WTC11 (cell line): ENCODE results near the gene RPL29. TPM values are rescaled to one million over a fixed set of nuclear protein-coding genes. Genes with fewer than 3 reads are reported as not detected.

Source experiments
- ATAC-seq: fragments of 200-7000 bp; cut with Tn5 transposase; 2 replicates; pipeline ENCODE4 v1.10.0; 2021; ENCODE audit warnings: mild to moderate bottlenecking, moderate library complexity
- CTCF ChIA-PET: fragments of 300-600 bp; sonication (Branson Sonifier 250); formaldehyde crosslinking; loops from one replicate; lab custom pipeline; 2021; ENCODE audit warnings: antibody characterized with exemption; lab: Charles Lee
- POLR2A ChIA-PET: fragments of 350-600 bp; sonication (Branson Sonifier 250); formaldehyde crosslinking; loops from one replicate; lab custom pipeline; 2021; ENCODE audit warnings: antibody characterized with exemption; lab: Charles Lee
- DNase-seq: peaks from one replicate; pipeline ENCODE4 v3.0.0; 2021; ENCODE audit warnings: low spot score
- H3K27ac Mint-ChIP-seq: 2 replicates; pipeline ENCODE4 v1.8.0; 2021; ENCODE audit warnings: mixed read lengths
- H3K27me3 Mint-ChIP-seq: 2 replicates; pipeline ENCODE4 v1.8.0; 2021; ENCODE audit warnings: low read depth, mild to moderate bottlenecking, moderate library complexity, mixed read lengths
- H3K36me3 Mint-ChIP-seq: 2 replicates; pipeline ENCODE4 v1.8.0; 2021; ENCODE audit warnings: mixed read lengths
- H3K4me1 Mint-ChIP-seq: 2 replicates; pipeline ENCODE4 v1.8.0; 2022; ENCODE audit warnings: mixed read lengths
- H3K4me3 Mint-ChIP-seq: 2 replicates; pipeline ENCODE4 v1.8.0; 2021; ENCODE audit warnings: mild to moderate bottlenecking, moderate library complexity, mixed read lengths
- H3K9me3 Mint-ChIP-seq: 2 replicates; pipeline ENCODE4 v1.8.0; 2021; ENCODE audit warnings: mixed read lengths
- CBFB ChIP-seq: sonication (generic); formaldehyde crosslinking; IDR thresholded peaks from 2 replicates; pipeline ENCODE4 v1.8.1; 2022; ENCODE audit warnings: mild to moderate bottlenecking, low read depth, missing genetic modification reagents
- EMX1 ChIP-seq: fragments of 250-450 bp; sonication (Bioruptor Pico); IDR thresholded peaks from 2 replicates; pipeline ENCODE4 v1.8.0; 2021; ENCODE audit warnings: mild to moderate bottlenecking
- ETV6 ChIP-seq: sonication (generic); formaldehyde crosslinking; IDR thresholded peaks from 2 replicates; pipeline ENCODE4 v1.8.1; 2022; ENCODE audit warnings: mild to moderate bottlenecking, missing genetic modification reagents
- FOXP1 ChIP-seq: sonication (generic); formaldehyde crosslinking; IDR thresholded peaks from 2 replicates; pipeline ENCODE4 v1.8.0; 2022; ENCODE audit warnings: missing genetic modification reagents, mild to moderate bottlenecking, moderate library complexity, borderline replicate concordance
- JAZF1 ChIP-seq: fragments of 250-450 bp; sonication (Bioruptor Pico); IDR thresholded peaks from 2 replicates; pipeline ENCODE4 v1.9.0; 2021; ENCODE audit warnings: moderate library complexity, mild to moderate bottlenecking, inconsistent platforms
- JUN ChIP-seq: sonication (generic); formaldehyde crosslinking; IDR thresholded peaks from 2 replicates; pipeline ENCODE4 v1.8.0; 2023; ENCODE audit warnings: mild to moderate bottlenecking, missing genetic modification reagents
- NFE2L1 ChIP-seq: sonication (generic); formaldehyde crosslinking; IDR thresholded peaks from 2 replicates; pipeline ENCODE4 v1.8.1; 2023; ENCODE audit warnings: missing genetic modification reagents
- NR1H2 ChIP-seq: sonication (generic); formaldehyde crosslinking; IDR thresholded peaks from 2 replicates; pipeline ENCODE4 v1.9.0; 2021; ENCODE audit warnings: mild to moderate bottlenecking, moderate library complexity, missing genetic modification reagents
- SMAD4 ChIP-seq: sonication (generic); formaldehyde crosslinking; IDR thresholded peaks from 2 replicates; pipeline ENCODE4 v1.8.0; 2022; ENCODE audit warnings: mild to moderate bottlenecking, missing genetic modification reagents
- SOX15 ChIP-seq: fragments of 250-450 bp; sonication (Bioruptor Pico); IDR thresholded peaks from 2 replicates; pipeline ENCODE4 v1.9.0; 2021; ENCODE audit warnings: mild to moderate bottlenecking
- ZNF219 ChIP-seq: sonication (generic); formaldehyde crosslinking; IDR thresholded peaks from 2 replicates; pipeline ENCODE4 v1.8.0; 2023; ENCODE audit warnings: missing genetic modification reagents, mild to moderate bottlenecking, borderline replicate concordance
- ZNF317 ChIP-seq: sonication (generic); formaldehyde crosslinking; IDR thresholded peaks from 2 replicates; pipeline ENCODE4 v1.8.1; 2023; ENCODE audit warnings: low read depth, mild to moderate bottlenecking, moderate library complexity, missing genetic modification reagents, borderline replicate concordance
- ZNF416 ChIP-seq: fragments of 250-450 bp; sonication (Bioruptor Pico); IDR thresholded peaks from 2 replicates; pipeline ENCODE4 v1.9.0; 2021; ENCODE audit warnings: mild to moderate bottlenecking, inconsistent platforms
- ZNF671 ChIP-seq: fragments of 250-450 bp; sonication (Bioruptor Pico); IDR thresholded peaks from 2 replicates; pipeline ENCODE4 v1.8.0; 2021; ENCODE audit warnings: mild to moderate bottlenecking
- total RNA-seq: library from RNA; stranded (reverse); gene quantifications from 3 replicates; pipeline ENCODE4 v1.2.3, GENCODE V29; 2021
- TF ChIP-seq, protein P1 (sequence below): sonication (generic); formaldehyde crosslinking; conservative IDR thresholded peaks from 2 replicates; pipeline ENCODE4 v1.8.1; 2023; ENCODE audit warnings: mild to moderate bottlenecking, low read depth, missing genetic modification reagents, moderate library complexity
- TF ChIP-seq, protein P2 (sequence below): sonication (generic); formaldehyde crosslinking; IDR thresholded peaks from 2 replicates; pipeline ENCODE4 v1.8.1; 2023; ENCODE audit warnings: mild to moderate bottlenecking, missing genetic modification reagents, moderate library complexity
- TF ChIP-seq, protein P3 (sequence below): fragments of 250-450 bp; sonication (Bioruptor Pico); IDR thresholded peaks from 2 replicates; pipeline ENCODE4 v1.8.0; 2021; ENCODE audit warnings: mild to moderate bottlenecking

The RPL29 gene
- total RNA-seq, 1 experiment from 2014 or later: 1,343 TPM

DNA sequence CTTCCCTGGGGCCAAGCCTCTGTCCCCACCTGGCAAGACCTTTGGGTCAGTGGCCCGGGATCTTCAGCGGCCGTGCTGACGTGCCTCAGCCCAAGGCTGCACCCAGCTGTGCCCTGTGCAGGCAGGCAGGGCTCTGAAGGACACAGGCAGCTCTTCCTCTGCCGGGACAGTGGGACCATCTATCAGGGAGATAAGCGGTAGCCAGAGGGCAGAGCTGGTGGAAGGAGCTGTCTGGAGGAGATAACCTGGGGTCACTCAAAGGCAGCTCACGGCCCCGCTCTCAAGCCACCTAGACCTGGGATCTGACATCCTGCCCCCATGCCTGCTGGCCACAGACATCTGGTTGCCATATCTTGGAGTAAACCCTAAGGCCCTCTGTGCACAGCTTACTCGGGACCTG lies 33.4 kb upstream of the RPL29 start:
- Mint-ChIP-seq H3K27ac (no peak overlapping the region), H3K27me3 (no peaks in the 10 kb centered on the region), H3K4me1 (peaks cover 4% of the 10 kb centered on the region; the same call in 1 of the 2 replicates), H3K4me3 (no peak overlapping the region), H3K36me3 (no peaks in the 10 kb centered on the region)
- ATAC-seq: no peak
- CTCF ChIA-PET: interaction anchor here (0.9 to 2.2 kb wide), 7 partner anchors 12 to 94 kb away, joined by 3 to 8 read pairs (median 6); partner anchors contain the start of genes PARP3 and RRP9
- TF ChIP-seq NFE2L1 (CRISPR knock-in tag) (no peak), EMX1 (no peak), ZNF416 (CRISPR knock-in tag) (no peak), CBFB (CRISPR knock-in tag) (no peak), SOX15 (no peak), ZNF317 (CRISPR knock-in tag) (no peak), ETV6 (CRISPR knock-in tag) (no peak), NR1H2 (no peak), ZNF671 (no peak), JAZF1 (no peak), ZNF219 (CRISPR knock-in tag) (no peak)
- TF ChIP-seq, protein P1, sequence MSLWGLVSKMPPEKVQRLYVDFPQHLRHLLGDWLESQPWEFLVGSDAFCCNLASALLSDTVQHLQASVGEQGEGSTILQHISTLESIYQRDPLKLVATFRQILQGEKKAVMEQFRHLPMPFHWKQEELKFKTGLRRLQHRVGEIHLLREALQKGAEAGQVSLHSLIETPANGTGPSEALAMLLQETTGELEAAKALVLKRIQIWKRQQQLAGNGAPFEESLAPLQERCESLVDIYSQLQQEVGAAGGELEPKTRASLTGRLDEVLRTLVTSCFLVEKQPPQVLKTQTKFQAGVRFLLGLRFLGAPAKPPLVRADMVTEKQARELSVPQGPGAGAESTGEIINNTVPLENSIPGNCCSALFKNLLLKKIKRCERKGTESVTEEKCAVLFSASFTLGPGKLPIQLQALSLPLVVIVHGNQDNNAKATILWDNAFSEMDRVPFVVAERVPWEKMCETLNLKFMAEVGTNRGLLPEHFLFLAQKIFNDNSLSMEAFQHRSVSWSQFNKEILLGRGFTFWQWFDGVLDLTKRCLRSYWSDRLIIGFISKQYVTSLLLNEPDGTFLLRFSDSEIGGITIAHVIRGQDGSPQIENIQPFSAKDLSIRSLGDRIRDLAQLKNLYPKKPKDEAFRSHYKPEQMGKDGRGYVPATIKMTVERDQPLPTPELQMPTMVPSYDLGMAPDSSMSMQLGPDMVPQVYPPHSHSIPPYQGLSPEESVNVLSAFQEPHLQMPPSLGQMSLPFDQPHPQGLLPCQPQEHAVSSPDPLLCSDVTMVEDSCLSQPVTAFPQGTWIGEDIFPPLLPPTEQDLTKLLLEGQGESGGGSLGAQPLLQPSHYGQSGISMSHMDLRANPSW (CRISPR knock-in tag): no peak
- TF ChIP-seq, all 79 proteins: peak for 0
- no peaks in the 10 kb centered on the region for H3K9me3 Mint-ChIP-seq
- POLR2A ChIA-PET: interaction anchor here (0.5 kb wide), 1 partner anchor 294 kb away, joined by 5 read pairs; no protein-coding TSS in a partner anchor
- DNase-seq: no peak

DNA sequence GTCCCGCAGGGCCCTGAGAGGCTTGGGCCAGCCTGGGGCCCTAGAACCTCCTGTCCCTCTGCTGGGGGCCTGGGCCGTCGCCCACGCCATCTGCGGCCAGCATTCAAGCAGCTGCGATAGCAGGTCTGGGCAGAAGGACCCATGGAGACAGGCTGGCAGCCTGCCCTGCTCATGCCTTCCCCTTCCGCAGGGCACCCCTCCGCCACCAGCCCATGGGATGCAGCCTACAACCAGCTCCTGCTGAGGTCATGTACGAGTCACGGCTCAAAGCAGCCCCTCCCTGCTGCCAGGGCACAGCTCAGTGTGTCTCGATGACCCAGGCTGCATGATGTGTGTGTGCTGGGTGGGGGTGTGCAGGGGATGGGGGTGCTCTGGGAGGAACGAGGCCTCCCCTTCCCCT lies 32.9 kb upstream of the RPL29 start:
- Mint-ChIP-seq H3K4me3 (no peak overlapping the region), H3K4me1 (peaks cover 4% of the 10 kb centered on the region; the same call in 1 of the 2 replicates), H3K36me3 (no peaks in the 10 kb centered on the region), H3K9me3 (no peaks in the 10 kb centered on the region), H3K27ac (no peak overlapping the region), H3K27me3 (no peaks in the 10 kb centered on the region)
- ChIA-PET CTCF (interaction anchor here (0.8 to 2.2 kb wide), 8 partner anchors 8 to 95 kb away, joined by 3 to 8 read pairs (median 6); partner anchors contain the start of genes PARP3 and RRP9), POLR2A (interaction anchor here (0.5 kb wide), 1 partner anchor 294 kb away, joined by 5 read pairs; no protein-coding TSS in a partner anchor)
- TF ChIP-seq JUN (CRISPR knock-in tag): no peak
- TF ChIP-seq, protein P2, sequence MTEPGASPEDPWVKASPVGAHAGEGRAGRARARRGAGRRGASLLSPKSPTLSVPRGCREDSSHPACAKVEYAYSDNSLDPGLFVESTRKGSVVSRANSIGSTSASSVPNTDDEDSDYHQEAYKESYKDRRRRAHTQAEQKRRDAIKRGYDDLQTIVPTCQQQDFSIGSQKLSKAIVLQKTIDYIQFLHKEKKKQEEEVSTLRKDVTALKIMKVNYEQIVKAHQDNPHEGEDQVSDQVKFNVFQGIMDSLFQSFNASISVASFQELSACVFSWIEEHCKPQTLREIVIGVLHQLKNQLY (CRISPR knock-in tag): no peak
- DNase-seq: no peak
- no peak for ATAC-seq

DNA sequence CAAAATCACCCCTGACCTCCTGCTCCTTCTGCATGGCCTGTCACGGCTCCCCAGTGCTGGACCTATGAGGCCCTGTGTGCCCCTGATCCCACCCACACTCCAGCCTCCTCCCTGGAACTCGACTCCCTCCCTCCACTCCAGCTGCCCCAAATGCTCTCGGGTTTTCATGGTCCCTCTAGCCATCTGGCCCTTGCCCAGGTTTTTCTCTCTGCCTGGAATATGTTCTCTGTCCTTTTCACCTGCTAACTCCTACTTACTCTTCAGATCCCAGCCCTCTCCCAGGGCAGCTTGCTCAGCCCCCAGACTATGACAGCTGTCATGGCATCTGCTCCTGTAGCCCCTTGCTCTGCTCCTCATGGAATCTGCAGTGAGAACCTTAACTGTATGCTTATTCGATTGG lies 30.3 kb upstream of the RPL29 start:
- H3K4me1 Mint-ChIP-seq: peaks cover 9% of the 10 kb centered on the region
- TF ChIP-seq, protein P3, sequence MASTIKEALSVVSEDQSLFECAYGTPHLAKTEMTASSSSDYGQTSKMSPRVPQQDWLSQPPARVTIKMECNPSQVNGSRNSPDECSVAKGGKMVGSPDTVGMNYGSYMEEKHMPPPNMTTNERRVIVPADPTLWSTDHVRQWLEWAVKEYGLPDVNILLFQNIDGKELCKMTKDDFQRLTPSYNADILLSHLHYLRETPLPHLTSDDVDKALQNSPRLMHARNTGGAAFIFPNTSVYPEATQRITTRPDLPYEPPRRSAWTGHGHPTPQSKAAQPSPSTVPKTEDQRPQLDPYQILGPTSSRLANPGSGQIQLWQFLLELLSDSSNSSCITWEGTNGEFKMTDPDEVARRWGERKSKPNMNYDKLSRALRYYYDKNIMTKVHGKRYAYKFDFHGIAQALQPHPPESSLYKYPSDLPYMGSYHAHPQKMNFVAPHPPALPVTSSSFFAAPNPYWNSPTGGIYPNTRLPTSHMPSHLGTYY (CRISPR knock-in tag): no peak
- TF ChIP-seq, protein P1 (CRISPR knock-in tag): no peak
- TF ChIP-seq SMAD4 (CRISPR knock-in tag) (no peak), FOXP1 (CRISPR knock-in tag) (no peak)
- H3K27ac Mint-ChIP-seq: no peak overlapping the region
- ChIA-PET POLR2A (no interaction called here), CTCF (interaction anchor here (1.0 kb wide), 1 partner anchor 22 kb away, joined by 4 read pairs; no protein-coding TSS in a partner anchor)
- ATAC-seq: no peak
- H3K27me3 Mint-ChIP-seq: no peaks in the 10 kb centered on the region
- no peaks in the 10 kb centered on the region for H3K36me3 Mint-ChIP-seq
- no peak for DNase-seq
- no peak overlapping the region for H3K4me3 Mint-ChIP-seq
- H3K9me3 Mint-ChIP-seq: no peaks in the 10 kb centered on the region
